Measurements from ENCODE around the gene ASRGL1.

DNA sequence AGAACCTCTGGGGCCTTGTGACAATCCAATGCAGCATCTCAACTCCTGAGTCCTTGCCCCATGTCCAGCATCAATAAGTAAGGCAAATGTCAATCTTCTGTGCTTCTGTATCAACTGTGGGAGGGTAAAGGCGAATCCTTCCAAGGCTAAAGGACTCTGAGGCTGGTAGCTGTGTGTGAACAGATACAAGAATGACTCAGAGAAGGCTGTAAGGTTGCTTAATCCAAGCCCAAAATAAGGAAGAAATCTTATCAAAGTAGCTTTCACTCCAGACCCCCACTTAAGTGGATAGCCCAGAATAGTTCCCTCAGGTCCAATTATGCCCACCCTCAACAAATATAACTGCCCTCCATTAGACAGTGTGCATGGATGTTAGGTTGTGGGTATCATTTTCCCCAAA, 53.5 kb downstream of the ASRGL1 start:
- TF ChIP-seq, protein P1, sequence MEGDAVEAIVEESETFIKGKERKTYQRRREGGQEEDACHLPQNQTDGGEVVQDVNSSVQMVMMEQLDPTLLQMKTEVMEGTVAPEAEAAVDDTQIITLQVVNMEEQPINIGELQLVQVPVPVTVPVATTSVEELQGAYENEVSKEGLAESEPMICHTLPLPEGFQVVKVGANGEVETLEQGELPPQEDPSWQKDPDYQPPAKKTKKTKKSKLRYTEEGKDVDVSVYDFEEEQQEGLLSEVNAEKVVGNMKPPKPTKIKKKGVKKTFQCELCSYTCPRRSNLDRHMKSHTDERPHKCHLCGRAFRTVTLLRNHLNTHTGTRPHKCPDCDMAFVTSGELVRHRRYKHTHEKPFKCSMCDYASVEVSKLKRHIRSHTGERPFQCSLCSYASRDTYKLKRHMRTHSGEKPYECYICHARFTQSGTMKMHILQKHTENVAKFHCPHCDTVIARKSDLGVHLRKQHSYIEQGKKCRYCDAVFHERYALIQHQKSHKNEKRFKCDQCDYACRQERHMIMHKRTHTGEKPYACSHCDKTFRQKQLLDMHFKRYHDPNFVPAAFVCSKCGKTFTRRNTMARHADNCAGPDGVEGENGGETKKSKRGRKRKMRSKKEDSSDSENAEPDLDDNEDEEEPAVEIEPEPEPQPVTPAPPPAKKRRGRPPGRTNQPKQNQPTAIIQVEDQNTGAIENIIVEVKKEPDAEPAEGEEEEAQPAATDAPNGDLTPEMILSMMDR (IDR thresholded peaks at IDR 0.05; ENCODE audit: low read length) = no peak
- no peak for TF ChIP-seq EZH2 (optimal IDR thresholded peaks at IDR 0.05; ENCODE audit: low read depth, low read length)
- no peak for TF ChIP-seq EZH2phosphoT487 (IDR thresholded peaks at IDR 0.05; ENCODE audit: low read length)

All from MM.1S (cell line).